NOMO-1 treated with DMSO at 0.1 percent for 48 hours (cell line): ENCODE results near the gene IGHMBP2.

ENCODE experiments used
- DNase-seq: peaks from one replicate; lab custom pipeline; 2025; ENCODE audit not compliant: unreplicated experiment; lab: John Stamatoyannopoulos, UW

IGHMBP2 gene

GRCh38 chr11:68925611-68926010 is 21.9 kb downstream of the IGHMBP2 start:
- no peak for DNase-seq

- peak; percentile 83 for DNase-seq
Measured at GRCh38 chr11:68927280-68928135, 23.8 kb downstream of the IGHMBP2 start.

GRCh38 chr11:68928136-68928880 is 24.6 kb downstream of the IGHMBP2 start:
- no peak for DNase-seq

DNA sequence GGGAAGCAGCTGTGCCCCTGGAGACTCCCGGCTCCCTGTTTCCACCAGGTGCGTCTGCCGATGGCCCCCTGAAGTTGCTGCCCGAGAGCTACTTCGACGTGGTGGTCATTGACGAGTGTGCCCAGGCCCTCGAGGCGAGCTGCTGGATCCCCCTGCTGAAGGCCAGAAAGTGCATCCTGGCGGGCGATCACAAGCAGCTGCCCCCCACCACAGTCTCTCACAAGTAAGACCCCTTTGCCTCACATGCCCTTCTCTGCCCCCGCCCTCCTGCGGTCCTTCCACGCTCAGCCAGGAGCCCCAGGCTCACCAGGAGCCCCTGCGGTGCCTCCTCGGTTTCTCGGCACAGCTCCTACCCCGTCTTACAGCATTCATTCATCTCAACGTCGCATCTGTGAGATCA is 25.4 kb downstream of the IGHMBP2 start:
- no peak for DNase-seq

DNA sequence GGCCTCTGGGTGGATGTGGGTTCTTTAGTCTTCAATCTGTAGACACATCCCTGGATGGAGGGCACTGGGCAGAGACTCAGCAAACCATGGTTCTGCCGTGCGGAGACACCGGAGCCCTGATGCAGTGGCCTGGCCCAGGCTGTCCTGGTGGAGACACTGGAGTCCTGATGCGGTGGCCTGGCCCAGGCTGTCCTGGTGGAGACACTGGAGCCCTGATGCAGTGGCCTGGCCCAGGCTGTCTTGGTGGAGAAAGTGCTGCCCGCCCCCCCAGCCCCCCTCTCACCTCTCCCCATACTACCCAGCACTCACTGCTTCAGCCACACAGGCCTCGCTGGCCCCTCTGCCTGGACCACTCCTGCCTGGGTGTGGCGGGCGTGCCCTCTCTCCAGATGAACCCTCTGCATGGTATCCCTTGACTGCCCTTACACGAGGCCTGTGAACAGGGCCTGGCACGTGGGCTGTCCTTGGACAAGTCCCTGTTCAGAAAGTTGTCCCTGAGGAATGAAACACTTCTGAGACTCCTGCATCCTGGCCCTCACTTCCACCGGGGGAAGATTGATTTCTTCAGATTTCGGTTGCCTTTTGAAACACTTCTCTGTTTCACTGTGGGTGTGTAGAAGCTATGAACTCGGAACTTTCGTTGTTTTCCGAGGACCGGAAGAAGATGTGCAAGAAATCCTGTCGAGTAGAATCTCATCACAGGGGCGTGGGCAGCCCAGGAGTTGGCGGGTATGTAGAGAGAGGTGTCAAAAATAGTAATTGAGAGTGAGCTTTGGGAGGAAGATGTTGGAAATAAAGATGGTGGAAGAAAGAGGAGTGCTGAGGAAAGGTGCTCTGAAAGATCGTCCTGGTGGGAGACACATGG is 26.2 kb downstream of the IGHMBP2 start:
- DNase-seq, result no peak

DNA sequence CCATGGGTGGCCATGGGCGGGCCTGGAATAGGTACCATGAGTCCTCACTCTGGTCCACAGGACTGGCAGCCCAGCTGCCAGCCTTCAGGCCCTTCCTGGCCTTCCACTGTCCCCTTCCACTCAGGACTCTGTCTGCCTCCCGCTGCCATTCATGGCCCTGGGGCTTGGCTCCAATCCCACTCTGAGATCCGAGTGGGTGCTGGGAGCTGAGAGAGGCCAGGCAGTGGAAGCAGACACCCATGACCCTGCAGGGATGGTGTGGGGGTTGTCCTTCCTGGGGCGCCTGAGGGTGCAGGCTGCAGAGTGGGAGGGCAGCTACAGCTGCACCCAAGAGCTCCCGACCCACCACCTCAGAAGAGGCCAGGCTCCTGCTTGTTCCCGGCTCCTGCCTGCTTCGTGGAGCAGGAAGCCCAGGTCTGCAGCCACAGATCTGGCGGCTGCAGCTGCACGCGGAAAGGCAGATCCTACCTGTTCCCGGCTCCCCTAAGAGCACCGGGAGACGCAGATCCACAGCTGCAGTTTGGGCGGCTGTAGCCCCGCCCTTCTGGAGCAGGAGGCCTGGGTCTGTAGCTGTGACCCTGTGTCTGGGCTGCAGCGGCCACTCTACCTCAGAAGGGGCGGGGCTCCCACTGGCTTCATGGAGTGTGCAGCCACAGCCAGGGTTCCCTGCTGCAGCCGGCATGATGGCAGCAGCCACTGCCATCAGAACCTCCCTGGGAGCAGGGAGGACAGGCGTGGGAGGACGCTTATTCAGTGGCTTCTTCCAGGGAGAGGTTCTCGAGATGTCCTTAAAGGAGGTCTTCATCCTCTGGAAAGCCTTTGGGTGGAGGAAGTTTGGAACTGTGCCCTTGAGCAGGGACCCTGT is 27.5 kb downstream of the IGHMBP2 start:
- DNase-seq, result no peak

GRCh38 chr11:68931911-68932310 is 28.2 kb downstream of the IGHMBP2 start:
- DNase-seq, result no peak

- DNase-seq, result no peak
Measured at GRCh38 chr11:68932358-68932757, 28.7 kb downstream of the IGHMBP2 start.

DNA sequence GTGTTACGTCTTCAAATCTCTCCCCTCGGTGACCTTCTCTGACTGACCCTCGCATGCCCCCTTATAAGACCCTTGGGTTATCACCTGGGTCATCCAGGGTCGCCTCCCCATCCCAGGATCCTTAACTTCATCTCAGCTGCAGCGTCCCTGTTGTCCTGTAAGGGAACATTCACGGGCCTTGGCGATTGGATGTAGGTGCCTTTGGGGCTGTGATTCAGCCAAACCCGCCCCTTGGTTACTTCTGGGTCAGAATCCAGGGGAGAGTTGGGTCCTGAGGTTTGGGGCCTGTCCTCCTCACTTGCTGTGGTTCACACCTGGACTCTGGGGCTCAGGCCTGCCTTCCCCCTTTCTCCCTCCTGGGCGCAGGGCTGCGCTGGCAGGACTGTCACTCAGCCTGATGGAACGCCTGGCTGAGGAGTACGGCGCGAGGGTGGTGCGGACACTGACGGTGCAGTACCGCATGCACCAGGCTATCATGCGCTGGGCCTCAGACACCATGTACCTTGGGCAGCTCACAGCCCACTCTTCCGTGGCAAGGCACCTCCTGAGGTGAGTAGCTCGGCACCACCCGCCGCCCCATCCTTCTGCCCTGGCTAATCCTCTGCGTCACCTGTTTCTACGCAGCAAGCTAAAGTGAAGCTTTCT is 29.4 kb downstream of the IGHMBP2 start:
- DNase-seq, result no peak

- no peak for DNase-seq
Measured at GRCh38 chr11:68933605-68934320, 30.1 kb downstream of the IGHMBP2 start.

GRCh38 chr11:68934321-68934645 is 30.6 kb downstream of the IGHMBP2 start:
- no peak for DNase-seq

- no peak for DNase-seq
Measured at GRCh38 chr11:68934666-68935065, 31.0 kb downstream of the IGHMBP2 start.

DNA sequence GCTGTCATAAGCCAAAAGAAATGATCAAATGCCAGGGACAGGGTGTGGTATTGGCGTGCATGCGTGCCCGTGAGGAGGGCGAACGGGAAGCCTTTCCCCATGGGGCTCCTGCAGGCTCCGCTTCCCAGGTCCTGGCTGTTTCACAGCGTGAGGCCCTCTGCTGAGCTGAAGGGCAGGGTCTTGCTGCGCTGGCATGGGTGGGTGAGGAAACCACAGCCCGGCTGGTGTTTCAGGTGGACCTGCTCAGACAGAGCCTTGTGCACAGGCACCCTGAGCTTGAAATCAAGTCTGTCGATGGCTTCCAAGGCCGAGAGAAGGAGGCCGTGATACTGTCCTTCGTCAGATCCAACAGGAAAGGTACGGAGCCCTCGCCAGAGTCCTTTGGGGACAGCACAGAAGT is 31.4 kb downstream of the IGHMBP2 start:
- DNase-seq, result no peak

- DNase-seq, result no peak
Measured at GRCh38 chr11:68935516-68936357, 32.0 kb downstream of the IGHMBP2 start.

DNA sequence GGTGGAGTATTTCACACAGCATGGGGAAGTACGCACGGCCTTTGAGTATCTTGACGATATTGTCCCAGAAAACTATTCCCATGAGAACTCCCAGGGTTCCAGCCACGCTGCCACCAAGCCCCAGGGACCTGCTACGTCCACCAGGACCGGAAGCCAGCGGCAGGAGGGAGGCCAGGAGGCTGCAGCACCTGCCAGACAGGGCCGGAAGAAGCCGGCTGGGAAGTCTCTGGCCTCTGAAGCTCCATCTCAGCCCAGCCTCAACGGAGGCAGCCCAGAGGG is 32.6 kb downstream of the IGHMBP2 start:
- no peak for DNase-seq

GRCh38 chr11:68936676-68937620 is 33.3 kb downstream of the IGHMBP2 start:
- DNase-seq, result no peak

DNA sequence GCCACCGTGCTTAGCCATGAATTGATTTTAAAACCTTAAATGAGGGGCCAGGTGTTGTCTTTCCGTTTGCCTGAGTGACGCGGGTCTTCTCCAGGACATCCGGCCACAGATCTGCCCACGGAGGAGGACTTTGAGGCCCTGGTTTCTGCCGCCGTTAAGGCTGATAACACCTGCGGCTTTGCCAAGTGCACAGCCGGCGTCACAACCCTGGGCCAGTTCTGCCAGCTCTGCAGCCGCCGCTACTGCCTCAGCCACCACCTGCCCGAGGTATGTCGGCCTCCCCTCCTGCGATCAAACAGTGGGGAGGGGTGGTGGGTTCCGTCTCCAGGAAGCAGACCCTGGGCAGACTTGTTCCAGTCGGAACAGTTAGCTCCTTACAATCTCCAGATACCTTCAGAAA is 34.4 kb downstream of the IGHMBP2 start:
- no peak for DNase-seq
